Naive B cell (primary cell): Measurements from ENCODE around the gene TPRG1L. TPM values are rescaled to one million over a fixed set of nuclear protein-coding genes. Genes with fewer than 3 reads are reported as not detected.
A peak's percentile ranks its signal among the peaks of the same experiment; 100 is the strongest.
"Not testable (repeated sequence)": the region's sequence is repeated elsewhere in the genome, so short reads cannot be mapped to it uniquely, and the experiment has no call there.

ENCODE experiments used
- ATAC-seq, 2 donors: fragments of 150-1000 bp; cut with Tn5 transposase; 2 replicates each; pipeline ENCODE4 v1.10.0; 2021; ENCODE audit warnings: low read depth in 2 of 2, mild to moderate bottlenecking in 2 of 2, moderate library complexity in 2 of 2
- DNase-seq: peaks from one replicate; pipeline ENCODE4 v3.0.0; 2022
- H3K27ac Mint-ChIP-seq, 6 donors: one replicate each; pipeline ENCODE4 v1.8.0; 2020 to 2022; ENCODE audit warnings: mild to moderate bottlenecking in 6 of 6, mixed read lengths in 6 of 6, moderate library complexity in 5 of 6, inconsistent platforms in 2 of 6
- H3K27me3 Mint-ChIP-seq, 3 donors: one replicate each; pipeline ENCODE4 v1.8.0; 2021 to 2022; ENCODE audit warnings: mixed read lengths in 3 of 3, mild to moderate bottlenecking in 1 of 3
- H3K36me3 Mint-ChIP-seq, 2 donors: one replicate each; pipeline ENCODE4 v1.8.0; 2020 to 2022; ENCODE audit warnings: mixed read lengths in 2 of 2, inconsistent platforms in 1 of 2, mild to moderate bottlenecking in 1 of 2
- H3K4me1 Mint-ChIP-seq, 3 donors: one replicate each; pipeline ENCODE4 v1.8.0; 2020 to 2022; ENCODE audit warnings: mixed read lengths in 3 of 3, inconsistent platforms in 1 of 3, mild to moderate bottlenecking in 1 of 3, moderate library complexity in 1 of 3
- H3K4me3 Mint-ChIP-seq, 8 donors: one replicate each; pipeline ENCODE4 v1.8.0; 2020 to 2022; ENCODE audit warnings: mild to moderate bottlenecking in 8 of 8, mixed read lengths in 8 of 8, moderate library complexity in 8 of 8, inconsistent platforms in 2 of 8
- H3K9me3 Mint-ChIP-seq, 7 donors: one replicate each; pipeline ENCODE4 v1.8.0; 2020 to 2022; ENCODE audit warnings: mixed read lengths in 7 of 7, mild to moderate bottlenecking in 5 of 7, inconsistent platforms in 2 of 7, moderate library complexity in 1 of 7
- polyA plus RNA-seq, 6 donors: library from polyadenylated mRNA; unstranded; fragments of 300-500 nt; fragmentation: Illumina TruSeq; gene quantifications; one replicate each; pipeline ENCODE4 v1.2.3, GENCODE V29; 2021; ENCODE audit warnings: low read depth in 6 of 6

TPRG1L gene
- polyA plus RNA-seq, 6 donors from 2014 or later = 23.7 to 38.7 (median 35.7) TPM

DNA sequence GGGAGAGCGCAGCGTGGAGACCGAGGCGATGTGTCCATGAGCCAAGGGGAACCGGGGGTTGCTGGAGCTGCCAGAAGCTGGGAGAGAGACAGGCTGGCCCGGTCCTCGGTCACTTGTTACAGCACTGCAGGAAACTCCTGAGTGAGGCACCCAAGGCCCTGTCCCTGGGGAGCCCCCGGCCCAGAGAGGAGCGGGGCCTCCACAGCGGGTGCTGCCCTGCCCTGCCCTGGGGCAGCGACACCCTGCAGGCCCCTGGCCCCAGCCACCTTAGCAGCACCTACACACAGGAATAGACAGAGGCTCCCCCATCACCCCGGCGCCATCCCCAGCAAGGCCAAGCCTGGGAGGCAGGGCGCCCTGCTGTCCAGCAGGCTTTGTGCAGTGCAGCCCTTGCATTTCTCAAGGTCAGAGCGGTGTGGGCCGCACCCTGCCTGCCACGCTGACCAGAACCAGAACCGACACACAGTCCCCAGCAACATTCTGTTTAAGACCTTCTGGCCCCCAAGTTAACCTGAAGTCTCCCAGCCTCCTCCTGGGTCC lies 6.9 kb upstream of the TPRG1L start:
- ATAC-seq = no peak
- no peaks in the 10 kb centered on the region for H3K36me3 Mint-ChIP-seq
- H3K9me3 Mint-ChIP-seq = no peaks in the 10 kb centered on the region
- peaks cover 16 to 30% (median 29%) of the 10 kb centered on the region in 3 donors for H3K4me1 Mint-ChIP-seq
- H3K27ac Mint-ChIP-seq = no peak overlapping the region
- H3K27me3 Mint-ChIP-seq = peaks cover 8 to 22% (median 12%) of the 10 kb centered on the region in 3 donors
- no peak for DNase-seq
- no peak overlapping the region for H3K4me3 Mint-ChIP-seq

- Mint-ChIP-seq H3K4me1 (peaks cover 22 to 36% (median 35%) of the 10 kb centered on the region in 3 donors), H3K9me3 (no peaks in the 10 kb centered on the region), H3K4me3 (no peak overlapping the region), H3K27ac (no peak overlapping the region), H3K36me3 (no peaks in the 10 kb centered on the region), H3K27me3 (peaks cover 7 to 22% (median 8%) of the 10 kb centered on the region in 3 donors)
- DNase-seq (no peak), ATAC-seq (no peak)
Observed at GRCh38 chr1:3618531-3618880, 6.3 kb upstream of the TPRG1L start.

- Mint-ChIP-seq H3K27me3 (peaks cover under 1 to 16% (median 8%) of the 10 kb centered on the region in 3 donors), H3K9me3 (no peaks in the 10 kb centered on the region), H3K27ac (peak overlapping the region in 2 of 6 donors; percentile 5 to 48), H3K4me3 (peak overlapping the region in 2 of 8 donors; percentile 10 to 53), H3K4me1 (peaks cover 28 to 41% (median 40%) of the 10 kb centered on the region in 3 donors), H3K36me3 (no peaks in the 10 kb centered on the region)
- DNase-seq (peak; percentile 74), ATAC-seq (peak; percentile 95)
Observed at GRCh38 chr1:3618881-3619671, 5.7 kb upstream of the TPRG1L start.

DNA sequence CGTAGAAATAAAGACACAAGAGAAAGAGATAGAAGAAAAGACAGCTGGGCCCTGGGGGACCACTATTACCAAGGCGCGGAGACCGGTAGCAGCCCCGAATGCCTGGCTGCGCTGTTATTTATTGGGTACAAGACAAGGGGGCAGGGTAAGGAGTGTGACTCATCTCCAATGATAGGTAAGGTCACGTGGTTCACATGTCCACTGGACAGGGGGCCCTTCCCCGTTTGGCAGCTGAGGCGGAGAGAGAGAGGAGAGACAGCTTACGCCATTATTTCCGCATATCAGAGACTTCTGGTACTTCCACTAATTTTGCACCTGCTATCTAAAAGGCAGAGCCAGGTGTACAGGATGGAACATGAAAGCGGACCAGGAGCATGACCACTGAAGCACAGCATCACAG lies 4.1 kb upstream of the TPRG1L start:
- Mint-ChIP-seq H3K36me3 (peaks cover 0 to 7% of the 10 kb centered on the region in 2 donors), H3K27ac (peak overlapping the region in 2 of 6 donors; percentile 29 to 68), H3K4me1 (peaks cover 35 to 52% (median 49%) of the 10 kb centered on the region in 3 donors), H3K9me3 (no peaks in the 10 kb centered on the region), H3K4me3 (peak overlapping the region in 2 of 8 donors; percentile 61 to 100), H3K27me3 (peaks cover 0 to 6% (median 0%) of the 10 kb centered on the region in 3 donors)
- ATAC-seq = no peak
- no peak for DNase-seq

- H3K36me3 Mint-ChIP-seq, H3K27me3 Mint-ChIP-seq, H3K9me3 Mint-ChIP-seq, ATAC-seq, DNase-seq: not testable (repeated sequence)
- Mint-ChIP-seq H3K4me1 (peaks cover 37 to 57% (median 54%) of the 10 kb centered on the region in 3 donors), H3K27ac (peak overlapping the region in 1 of 6 donors; percentile 29), H3K4me3 (peak overlapping the region in 4 of 8 donors; percentile 29 to 100 (median 35))
Observed at GRCh38 chr1:3621151-3621671, 3.6 kb upstream of the TPRG1L start.

DNA sequence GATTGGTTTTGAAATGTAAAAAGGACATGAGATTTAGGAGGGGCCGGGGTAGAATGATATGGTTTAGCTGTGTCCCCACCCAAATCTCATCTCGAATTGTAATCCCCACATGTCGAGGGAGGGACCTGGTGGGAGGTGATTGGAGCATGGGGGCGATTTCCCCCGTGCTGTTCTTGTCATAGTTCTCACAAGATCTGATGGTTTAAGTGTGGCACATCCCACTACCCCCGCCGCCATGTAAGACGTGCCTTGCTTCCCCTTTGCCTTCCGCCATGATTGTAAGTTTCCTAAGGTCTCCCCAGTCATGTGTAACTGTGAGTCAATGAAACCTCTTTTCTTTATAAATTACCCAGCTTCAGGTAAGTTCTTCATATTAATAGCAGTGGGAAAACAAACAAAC lies 2.7 kb upstream of the TPRG1L start:
- not testable (repeated sequence) for ATAC-seq, H3K27me3 Mint-ChIP-seq, H3K36me3 Mint-ChIP-seq, DNase-seq, H3K9me3 Mint-ChIP-seq
- H3K4me3 Mint-ChIP-seq = peak overlapping the region in 5 of 8 donors; percentile 33 to 100 (median 61)
- peaks cover 38 to 59% (median 54%) of the 10 kb centered on the region in 3 donors for H3K4me1 Mint-ChIP-seq
- peak overlapping the region in 3 of 6 donors; percentile 40 to 95 (median 88) for H3K27ac Mint-ChIP-seq

- DNase-seq (no peak), ATAC-seq (no peak)
- no peaks in the 10 kb centered on the region for H3K9me3 Mint-ChIP-seq
- peaks cover 0 to 7% of the 10 kb centered on the region in 2 donors for H3K36me3 Mint-ChIP-seq
- no peaks in the 10 kb centered on the region for H3K27me3 Mint-ChIP-seq
- peak overlapping the region; percentile 58 to 98 (median 87) for H3K27ac Mint-ChIP-seq
- peak overlapping the region; percentile 94 to 100 (median 98) for H3K4me3 Mint-ChIP-seq
- peaks cover 38 to 59% (median 54%) of the 10 kb centered on the region in 3 donors for H3K4me1 Mint-ChIP-seq
Observed at GRCh38 chr1:3623441-3624199, 1.2 kb upstream of the TPRG1L start.

GRCh38 chr1:3625151-3625907 lies 514 bp downstream of the TPRG1L start:
- H3K4me1 Mint-ChIP-seq = peaks cover 28 to 47% (median 42%) of the 10 kb centered on the region in 3 donors
- ATAC-seq = peak; percentile 29 to 30
- DNase-seq = peak; percentile 27
- H3K36me3 Mint-ChIP-seq = peaks cover 0 to 7% of the 10 kb centered on the region in 2 donors
- peak overlapping the region in 4 of 6 donors; percentile 38 to 96 (median 88) for H3K27ac Mint-ChIP-seq
- peak overlapping the region; percentile 80 to 100 (median 96) for H3K4me3 Mint-ChIP-seq
- H3K27me3 Mint-ChIP-seq = no peaks in the 10 kb centered on the region
- H3K9me3 Mint-ChIP-seq = no peaks in the 10 kb centered on the region

DNA sequence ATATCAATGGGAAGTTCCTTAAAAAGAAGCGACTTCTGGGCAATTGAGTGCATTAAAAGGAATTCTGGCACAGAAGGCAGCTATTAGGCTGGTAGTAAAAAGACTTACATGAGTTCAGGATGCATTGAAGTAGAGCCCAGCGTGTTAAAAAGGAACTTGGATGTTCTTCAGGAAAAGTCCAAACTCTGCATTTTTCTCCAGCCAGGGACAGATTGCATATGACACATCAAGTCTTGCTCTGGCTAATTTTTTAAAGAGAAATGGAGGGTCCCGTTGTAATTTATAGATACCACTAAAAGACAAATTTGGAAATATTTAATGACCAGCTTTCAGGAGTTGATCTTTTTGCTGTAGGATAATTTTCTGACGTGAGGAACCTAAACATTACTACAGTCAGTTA lies 1.2 kb downstream of the TPRG1L start:
- ATAC-seq = no peak
- peak overlapping the region in 4 of 6 donors; percentile 8 to 95 (median 64) for H3K27ac Mint-ChIP-seq
- H3K4me3 Mint-ChIP-seq = peak overlapping the region; percentile 80 to 100 (median 92)
- H3K36me3 Mint-ChIP-seq = peaks cover 0 to 7% of the 10 kb centered on the region in 2 donors
- no peak for DNase-seq
- H3K4me1 Mint-ChIP-seq = peaks cover 24 to 40% (median 35%) of the 10 kb centered on the region in 3 donors
- H3K27me3 Mint-ChIP-seq = no peaks in the 10 kb centered on the region
- H3K9me3 Mint-ChIP-seq = no peaks in the 10 kb centered on the region

DNA sequence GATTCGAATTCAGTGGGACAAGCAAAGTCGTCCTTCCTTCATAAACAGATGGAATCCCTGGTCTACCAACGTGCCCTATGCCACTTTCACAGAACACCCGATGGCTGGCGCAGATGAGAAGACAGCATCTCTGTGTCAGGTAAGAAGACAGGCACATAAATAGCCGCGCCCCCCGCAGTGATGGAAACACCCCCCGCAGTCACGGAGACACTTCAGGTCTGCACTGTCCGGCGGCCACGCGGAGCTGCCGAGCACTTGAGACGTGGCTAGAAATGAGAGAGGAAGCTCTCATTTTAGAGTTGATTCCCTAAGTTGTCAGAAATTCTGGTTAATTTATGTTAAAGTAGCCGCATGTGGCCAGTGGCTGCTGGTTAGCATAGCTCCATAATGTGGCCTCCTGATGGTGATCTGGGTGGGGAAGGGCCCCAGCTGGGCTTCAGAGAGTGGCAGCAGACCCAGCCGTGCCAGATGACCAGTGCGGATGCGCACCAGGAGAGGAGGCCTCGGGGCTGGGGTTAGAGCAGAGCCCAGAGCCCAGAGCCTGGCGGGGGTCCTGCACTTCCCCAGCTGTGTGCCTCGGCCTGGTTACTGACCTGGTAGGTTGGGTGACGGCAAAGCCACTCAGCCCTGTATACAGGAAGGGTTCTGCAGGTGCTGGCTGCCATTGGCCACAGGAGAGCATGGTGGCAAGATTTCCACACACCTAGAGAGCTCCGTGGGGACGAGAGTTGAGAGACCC lies 2.9 kb downstream of the TPRG1L start:
- Mint-ChIP-seq H3K27ac (no peak overlapping the region), H3K27me3 (no peaks in the 10 kb centered on the region), H3K4me3 (peak overlapping the region in 2 of 8 donors; percentile 25 to 47), H3K9me3 (no peaks in the 10 kb centered on the region), H3K4me1 (peaks cover 24 to 31% (median 26%) of the 10 kb centered on the region in 3 donors), H3K36me3 (peaks cover 0 to 7% of the 10 kb centered on the region in 2 donors)
- ATAC-seq (no peak), DNase-seq (no peak)

DNA sequence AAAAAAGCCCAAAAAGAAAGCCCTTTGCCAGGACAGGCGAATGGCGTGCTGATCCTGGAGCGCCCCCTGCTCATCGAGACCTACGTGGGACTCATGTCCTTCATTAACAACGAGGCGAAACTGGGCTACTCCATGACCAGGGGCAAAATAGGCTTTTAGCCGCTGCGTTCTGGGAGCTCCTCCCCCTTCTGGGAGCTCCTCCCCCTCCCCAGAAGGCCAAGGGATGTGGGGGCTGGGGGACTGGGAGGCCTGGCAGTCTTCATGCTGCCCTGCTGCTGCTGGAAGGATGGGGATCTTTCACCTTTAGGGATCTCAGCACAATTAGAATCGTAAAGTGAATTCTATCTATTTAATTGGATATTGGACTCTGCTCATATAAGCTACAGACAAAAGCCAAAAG lies 3.6 kb downstream of the TPRG1L start:
- ATAC-seq = no peak
- H3K4me3 Mint-ChIP-seq = peak overlapping the region in 2 of 8 donors; percentile 12 to 71
- peak overlapping the region in 1 of 6 donors; percentile 39 for H3K27ac Mint-ChIP-seq
- H3K27me3 Mint-ChIP-seq = no peaks in the 10 kb centered on the region
- peaks cover 16 to 24% (median 20%) of the 10 kb centered on the region in 3 donors for H3K4me1 Mint-ChIP-seq
- peaks cover 0 to 7% of the 10 kb centered on the region in 2 donors for H3K36me3 Mint-ChIP-seq
- DNase-seq = no peak
- no peaks in the 10 kb centered on the region for H3K9me3 Mint-ChIP-seq

DNA sequence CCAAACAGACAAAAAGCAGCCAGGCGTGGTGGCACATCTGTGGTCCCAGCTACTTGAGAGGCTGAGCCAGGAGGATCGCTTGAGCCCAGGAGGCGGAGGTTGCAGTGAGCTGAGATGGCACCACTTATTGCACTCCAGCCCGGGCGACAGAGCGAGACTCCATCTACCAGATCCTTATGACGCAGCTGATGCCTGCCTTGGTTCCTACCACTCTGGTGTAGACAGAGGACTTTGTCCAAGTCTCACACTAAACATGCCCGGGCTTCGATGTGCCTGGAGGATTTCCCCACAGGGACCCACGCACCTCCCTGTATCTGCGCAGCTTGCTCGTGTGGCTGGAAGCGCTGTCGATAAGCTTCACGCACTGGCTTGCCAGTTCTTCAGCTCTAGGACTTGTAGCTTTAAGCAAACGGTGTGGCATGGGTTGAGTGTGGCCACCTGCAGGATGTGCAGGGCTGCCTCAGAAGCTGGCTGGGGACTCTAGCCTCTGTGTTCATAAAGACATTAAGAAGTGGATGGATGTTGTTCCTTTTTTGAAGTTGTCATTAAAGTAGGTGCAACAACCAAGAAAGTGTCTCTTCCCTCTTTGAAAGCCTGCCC lies 4.8 kb downstream of the TPRG1L start:
- DNase-seq (no peak), ATAC-seq (no peak)
- peak overlapping the region in 1 of 8 donors; percentile 44 for H3K4me3 Mint-ChIP-seq
- H3K27me3 Mint-ChIP-seq = no peaks in the 10 kb centered on the region
- H3K4me1 Mint-ChIP-seq = peaks cover 4 to 12% (median 8%) of the 10 kb centered on the region in 3 donors
- no peaks in the 10 kb centered on the region for H3K9me3 Mint-ChIP-seq
- H3K27ac Mint-ChIP-seq = peak overlapping the region in 2 of 6 donors; percentile 26 to 58
- H3K36me3 Mint-ChIP-seq = peaks cover 0 to 9% of the 10 kb centered on the region in 2 donors
